GM21529 (cell line): ENCODE measurements around the gene MAP3K2.
"Not testable (repeated sequence)": the region's sequence is repeated elsewhere in the genome, so short reads cannot be mapped to it uniquely, and the experiment has no call there.

ENCODE experiments used
- ATAC-seq: cut with Tn5 transposase; IDR thresholded peaks from one replicate; pipeline ENCODE4 v1.9.1; 2021; ENCODE audit not compliant: unreplicated experiment

Gene MAP3K2

GRCh38 chr2:127421871-127422558 is 34.2 kb upstream of the MAP3K2 start:
- no peak for ATAC-seq

- no peak for ATAC-seq
Observed at GRCh38 chr2:127421116-127421800, 33.5 kb upstream of the MAP3K2 start.

GRCh38 chr2:127420039-127420864 is 32.5 kb upstream of the MAP3K2 start:
- ATAC-seq: no peak

GRCh38 chr2:127419448-127420038 is 31.8 kb upstream of the MAP3K2 start:
- ATAC-seq: no peak

- ATAC-seq: no peak
Observed at GRCh38 chr2:127419112-127419430, 31.3 kb upstream of the MAP3K2 start.

GRCh38 chr2:127418300-127419111 is 30.7 kb upstream of the MAP3K2 start, which contains the start of gene PROC:
TSS of gene PROC (plus strand) at chr2:127418427. CDS start at chr2:127419943, 1,516 bp downstream.
- no peak for ATAC-seq

- no peak for ATAC-seq
Observed at GRCh38 chr2:127417406-127417805, 29.6 kb upstream of the MAP3K2 start.

GRCh38 chr2:127416506-127417001 is 28.8 kb upstream of the MAP3K2 start:
- ATAC-seq: no peak

- peak; percentile 82 for ATAC-seq
Observed at GRCh38 chr2:127415593-127416505, 28.1 kb upstream of the MAP3K2 start.

- no peak for ATAC-seq
Observed at GRCh38 chr2:127414638-127415592, 27.1 kb upstream of the MAP3K2 start.

- no peak for ATAC-seq
Observed at GRCh38 chr2:127413782-127414637, 26.2 kb upstream of the MAP3K2 start.

GRCh38 chr2:127413200-127413599 is 25.4 kb upstream of the MAP3K2 start:
- ATAC-seq: no peak

GRCh38 chr2:127411653-127412369 is 24.0 kb upstream of the MAP3K2 start:
- no peak for ATAC-seq

- peak; percentile 63 for ATAC-seq
Observed at GRCh38 chr2:127410871-127411652, 23.3 kb upstream of the MAP3K2 start.

GRCh38 chr2:127409716-127410115 is 21.9 kb upstream of the MAP3K2 start:
- not testable (repeated sequence) for ATAC-seq

- no peak for ATAC-seq
Observed at GRCh38 chr2:127408807-127409099, 21.0 kb upstream of the MAP3K2 start.
